Naive B cell (primary cell): ENCODE results near the gene PTPRCAP. TPM values are rescaled to one million over a fixed set of nuclear protein-coding genes. Genes with fewer than 3 reads are reported as not detected.
"Not testable (repeated sequence)": the region's sequence is repeated elsewhere in the genome, so short reads cannot be mapped to it uniquely, and the experiment has no call there.

Experiments
- ATAC-seq, 2 donors: fragments of 150-1000 bp; cut with Tn5 transposase; 2 replicates each; pipeline ENCODE4 v1.10.0; 2021; ENCODE audit warnings: low read depth in 2 of 2, mild to moderate bottlenecking in 2 of 2, moderate library complexity in 2 of 2
- DNase-seq: peaks from one replicate; pipeline ENCODE4 v3.0.0; 2022
- H3K27ac Mint-ChIP-seq, 6 donors: one replicate each; pipeline ENCODE4 v1.8.0; 2020 to 2022; ENCODE audit warnings: mild to moderate bottlenecking in 6 of 6, mixed read lengths in 6 of 6, moderate library complexity in 5 of 6, inconsistent platforms in 2 of 6
- H3K27me3 Mint-ChIP-seq, 3 donors: one replicate each; pipeline ENCODE4 v1.8.0; 2021 to 2022; ENCODE audit warnings: mixed read lengths in 3 of 3, mild to moderate bottlenecking in 1 of 3
- H3K36me3 Mint-ChIP-seq, 2 donors: one replicate each; pipeline ENCODE4 v1.8.0; 2020 to 2022; ENCODE audit warnings: mixed read lengths in 2 of 2, inconsistent platforms in 1 of 2, mild to moderate bottlenecking in 1 of 2
- H3K4me1 Mint-ChIP-seq, 3 donors: one replicate each; pipeline ENCODE4 v1.8.0; 2020 to 2022; ENCODE audit warnings: mixed read lengths in 3 of 3, inconsistent platforms in 1 of 3, mild to moderate bottlenecking in 1 of 3, moderate library complexity in 1 of 3
- H3K4me3 Mint-ChIP-seq, 8 donors: one replicate each; pipeline ENCODE4 v1.8.0; 2020 to 2022; ENCODE audit warnings: mild to moderate bottlenecking in 8 of 8, mixed read lengths in 8 of 8, moderate library complexity in 8 of 8, inconsistent platforms in 2 of 8
- H3K9me3 Mint-ChIP-seq, 7 donors: one replicate each; pipeline ENCODE4 v1.8.0; 2020 to 2022; ENCODE audit warnings: mixed read lengths in 7 of 7, mild to moderate bottlenecking in 5 of 7, inconsistent platforms in 2 of 7, moderate library complexity in 1 of 7
- polyA plus RNA-seq, 6 donors: library from polyadenylated mRNA; unstranded; fragments of 300-500 nt; fragmentation: Illumina TruSeq; gene quantifications; one replicate each; pipeline ENCODE4 v1.2.3, GENCODE V29; 2021; ENCODE audit warnings: low read depth in 6 of 6

PTPRCAP gene
- polyA plus RNA-seq, 6 donors from 2014 or later: 953 to 1,146 (median 1,009) TPM

- Mint-ChIP-seq H3K9me3 (no peaks in the 10 kb centered on the region), H3K27me3 (no peaks in the 10 kb centered on the region), H3K36me3 (peaks cover 7 to 16% of the 10 kb centered on the region in 2 donors), H3K4me3 (peak overlapping the region; percentile 29 to 98 (median 76)), H3K4me1 (peaks cover 38 to 71% (median 58%) of the 10 kb centered on the region in 3 donors), H3K27ac (peak overlapping the region in 2 of 6 donors; percentile 59 to 89)
- no peak for DNase-seq
- ATAC-seq: no peak
Observed at GRCh38 chr11:67434395-67434881, 3.0 kb downstream of the PTPRCAP start.

- H3K4me3 Mint-ChIP-seq: peak overlapping the region; percentile 47 to 96 (median 64)
- no peak for DNase-seq
- peak overlapping the region in 4 of 6 donors; percentile 32 to 76 (median 54) for H3K27ac Mint-ChIP-seq
- no peaks in the 10 kb centered on the region for H3K9me3 Mint-ChIP-seq
- ATAC-seq: no peak
- H3K36me3 Mint-ChIP-seq: peaks cover 7 to 16% of the 10 kb centered on the region in 2 donors
- H3K27me3 Mint-ChIP-seq: no peaks in the 10 kb centered on the region
- peaks cover 31 to 64% (median 56%) of the 10 kb centered on the region in 3 donors for H3K4me1 Mint-ChIP-seq
Observed at GRCh38 chr11:67433536-67434394, 3.7 kb downstream of the PTPRCAP start.

- H3K9me3 Mint-ChIP-seq: no peaks in the 10 kb centered on the region
- peak overlapping the region in 3 of 6 donors; percentile 59 to 87 (median 79) for H3K27ac Mint-ChIP-seq
- peaks cover 7 to 16% of the 10 kb centered on the region in 2 donors for H3K36me3 Mint-ChIP-seq
- H3K27me3 Mint-ChIP-seq: no peaks in the 10 kb centered on the region
- peak overlapping the region in 3 of 8 donors; percentile 35 to 94 (median 63) for H3K4me3 Mint-ChIP-seq
- DNase-seq (no peak), ATAC-seq (no peak)
- peaks cover 28 to 60% (median 58%) of the 10 kb centered on the region in 3 donors for H3K4me1 Mint-ChIP-seq
Observed at GRCh38 chr11:67432655-67433349, 4.7 kb downstream of the PTPRCAP start.

GRCh38 chr11:67431346-67432249 lies 5.9 kb downstream of the PTPRCAP start:
- peak overlapping the region in 5 of 6 donors; percentile 45 to 90 (median 83) for H3K27ac Mint-ChIP-seq
- peak overlapping the region in 6 of 8 donors; percentile 23 to 94 (median 68) for H3K4me3 Mint-ChIP-seq
- peaks cover 7 to 12% of the 10 kb centered on the region in 2 donors for H3K36me3 Mint-ChIP-seq
- no peaks in the 10 kb centered on the region for H3K9me3 Mint-ChIP-seq
- no peaks in the 10 kb centered on the region for H3K27me3 Mint-ChIP-seq
- peaks cover 24 to 58% (median 58%) of the 10 kb centered on the region in 3 donors for H3K4me1 Mint-ChIP-seq
- no peak for ATAC-seq
- no peak for DNase-seq

GRCh38 chr11:67429722-67430121 lies 7.8 kb downstream of the PTPRCAP start:
- Mint-ChIP-seq H3K9me3 (no peaks in the 10 kb centered on the region), H3K36me3 (peaks cover 0 to 7% of the 10 kb centered on the region in 2 donors), H3K4me3 (peak overlapping the region; percentile 30 to 99 (median 96)), H3K27me3 (no peaks in the 10 kb centered on the region), H3K4me1 (peaks cover 15 to 56% (median 44%) of the 10 kb centered on the region in 3 donors), H3K27ac (peak overlapping the region in 1 of 6 donors; percentile 56)
- DNase-seq: no peak
- ATAC-seq: no peak

- Mint-ChIP-seq H3K27me3 (no peaks in the 10 kb centered on the region), H3K27ac (peak overlapping the region in 3 of 6 donors; percentile 39 to 88 (median 72)), H3K9me3 (no peaks in the 10 kb centered on the region), H3K36me3 (peaks cover 0 to 7% of the 10 kb centered on the region in 2 donors), H3K4me3 (peak overlapping the region; percentile 86 to 99 (median 98)), H3K4me1 (peaks cover 19 to 55% (median 39%) of the 10 kb centered on the region in 3 donors)
- ATAC-seq: no peak
- no peak for DNase-seq
Observed at GRCh38 chr11:67429038-67429668, 8.3 kb downstream of the PTPRCAP start.

GRCh38 chr11:67428052-67429001 lies 9.2 kb downstream of the PTPRCAP start, which contains the start of gene RPS6KB2:
Gene RPS6KB2 (plus strand): TSS chr11:67428494. CDS start chr11:67428546, 52 bp downstream.
- ATAC-seq (peak; percentile 92 to 95), DNase-seq (peak; percentile 99)
- peak within 1 kb of the TSS; percentile 86 to 99 (median 98) for H3K4me3 Mint-ChIP-seq
- H3K4me1 Mint-ChIP-seq: peaks cover 14 to 49% (median 31%) of the 10 kb centered on the region in 3 donors
- peak within 1 kb of the TSS; percentile 88 to 98 (median 97) for H3K27ac Mint-ChIP-seq
- H3K36me3 Mint-ChIP-seq: peaks cover 0 to 7% of the 10 kb centered on the region in 2 donors
- H3K9me3 Mint-ChIP-seq: no peaks in the 10 kb centered on the region
- H3K27me3 Mint-ChIP-seq: no peaks in the 10 kb centered on the region

GRCh38 chr11:67427364-67427859 lies 10.1 kb downstream of the PTPRCAP start:
- not testable (repeated sequence) for DNase-seq, ATAC-seq, H3K36me3 Mint-ChIP-seq, H3K9me3 Mint-ChIP-seq, H3K27me3 Mint-ChIP-seq
- H3K4me3 Mint-ChIP-seq: peak overlapping the region; percentile 86 to 99 (median 98)
- peak overlapping the region in 5 of 6 donors; percentile 21 to 98 (median 96) for H3K27ac Mint-ChIP-seq
- H3K4me1 Mint-ChIP-seq: peaks cover 22 to 47% (median 30%) of the 10 kb centered on the region in 3 donors

GRCh38 chr11:67423891-67424613 lies 13.4 kb downstream of the PTPRCAP start:
- DNase-seq: no peak
- H3K4me3 Mint-ChIP-seq: peak overlapping the region in 1 of 8 donors; percentile 59
- ATAC-seq: no peak
- peaks cover 32 to 41% (median 40%) of the 10 kb centered on the region in 3 donors for H3K4me1 Mint-ChIP-seq
- H3K36me3 Mint-ChIP-seq: no peaks in the 10 kb centered on the region
- no peak overlapping the region for H3K27ac Mint-ChIP-seq
- no peaks in the 10 kb centered on the region for H3K9me3 Mint-ChIP-seq
- no peaks in the 10 kb centered on the region for H3K27me3 Mint-ChIP-seq

- Mint-ChIP-seq H3K27me3 (no peaks in the 10 kb centered on the region), H3K27ac (peak overlapping the region in 1 of 6 donors; percentile 71), H3K4me3 (peak overlapping the region in 1 of 8 donors; percentile 78), H3K36me3 (no peaks in the 10 kb centered on the region), H3K9me3 (no peaks in the 10 kb centered on the region), H3K4me1 (peaks cover 34 to 46% (median 45%) of the 10 kb centered on the region in 3 donors)
- ATAC-seq (no peak), DNase-seq (no peak)
Observed at GRCh38 chr11:67423466-67423865, 14.0 kb downstream of the PTPRCAP start.
